ENCODE results near the gene RDH8.

GRCh38 chr19:10037367-10037766 lies 24.1 kb downstream of the RDH8 start:
- no peak for TF ChIP-seq CTCF (IDR thresholded peaks at IDR 0.05)
- no peak for TF ChIP-seq EP300 (IDR thresholded peaks at IDR 0.05)
